Calu3 (cell line): ENCODE results near the gene TPM3. TPM values are rescaled to one million over a fixed set of nuclear protein-coding genes. Genes with fewer than 3 reads are reported as not detected.

Experiments
- BruUV-seq: library from RNA; stranded (reverse); fragments of 400-500 nt; replicated peaks from 2 replicates; lab custom pipeline; 2021; lab: Mats Ljungman, UMichigan
- CTCF ChIA-PET: fragments of 300-600 bp; sonication (Branson Sonifier 250); formaldehyde crosslinking; loops from one replicate; lab custom pipeline; 2022; ENCODE audit warnings: antibody characterized with exemption; lab: Charles Lee
- DNase-seq: peaks from one replicate; pipeline ENCODE4 v3.0.0; 2022
- H3K27ac Mint-ChIP-seq: one replicate; pipeline ENCODE4 v1.8.0; 2022; ENCODE audit warnings: mixed read lengths; ENCODE audit not compliant: unreplicated experiment
- H3K27me3 Mint-ChIP-seq: one replicate; pipeline ENCODE4 v1.8.0; 2022; ENCODE audit warnings: mixed read lengths; ENCODE audit not compliant: unreplicated experiment
- H3K36me3 Mint-ChIP-seq: one replicate; pipeline ENCODE4 v1.8.0; 2022; ENCODE audit warnings: mild to moderate bottlenecking, moderate library complexity, mixed read lengths; ENCODE audit not compliant: insufficient read depth, unreplicated experiment
- H3K4me1 Mint-ChIP-seq: one replicate; pipeline ENCODE4 v1.8.0; 2022; ENCODE audit warnings: mild to moderate bottlenecking, low read depth, mixed read lengths; ENCODE audit not compliant: unreplicated experiment
- H3K4me3 Mint-ChIP-seq: one replicate; pipeline ENCODE4 v1.8.0; 2022; ENCODE audit warnings: mild to moderate bottlenecking, low read depth, moderate library complexity, mixed read lengths; ENCODE audit not compliant: unreplicated experiment
- H3K9me3 Mint-ChIP-seq: one replicate; pipeline ENCODE4 v1.8.0; 2022; ENCODE audit warnings: low read depth, mixed read lengths; ENCODE audit not compliant: unreplicated experiment
- CTCF ChIP-seq: fragments of 200-600 bp; IDR thresholded peaks from one replicate; pipeline ENCODE4 v1.8.0; 2022; ENCODE audit warnings: antibody characterized with exemption; ENCODE audit not compliant: unreplicated experiment
- intact Hi-C: fragments of 100-400 bp; cut with micrococcal nuclease; formaldehyde crosslinking; loops from one replicate; pipeline ENCODE4 v1.10.0; 2022; ENCODE audit not compliant: unreplicated experiment
- total RNA-seq: library from RNA; stranded (reverse); gene quantifications from 2 replicates; pipeline ENCODE4 v1.2.3, GENCODE V29; 2022

The TPM3 gene
- total RNA-seq, 1 experiment from 2014 or later: 582 TPM

DNA sequence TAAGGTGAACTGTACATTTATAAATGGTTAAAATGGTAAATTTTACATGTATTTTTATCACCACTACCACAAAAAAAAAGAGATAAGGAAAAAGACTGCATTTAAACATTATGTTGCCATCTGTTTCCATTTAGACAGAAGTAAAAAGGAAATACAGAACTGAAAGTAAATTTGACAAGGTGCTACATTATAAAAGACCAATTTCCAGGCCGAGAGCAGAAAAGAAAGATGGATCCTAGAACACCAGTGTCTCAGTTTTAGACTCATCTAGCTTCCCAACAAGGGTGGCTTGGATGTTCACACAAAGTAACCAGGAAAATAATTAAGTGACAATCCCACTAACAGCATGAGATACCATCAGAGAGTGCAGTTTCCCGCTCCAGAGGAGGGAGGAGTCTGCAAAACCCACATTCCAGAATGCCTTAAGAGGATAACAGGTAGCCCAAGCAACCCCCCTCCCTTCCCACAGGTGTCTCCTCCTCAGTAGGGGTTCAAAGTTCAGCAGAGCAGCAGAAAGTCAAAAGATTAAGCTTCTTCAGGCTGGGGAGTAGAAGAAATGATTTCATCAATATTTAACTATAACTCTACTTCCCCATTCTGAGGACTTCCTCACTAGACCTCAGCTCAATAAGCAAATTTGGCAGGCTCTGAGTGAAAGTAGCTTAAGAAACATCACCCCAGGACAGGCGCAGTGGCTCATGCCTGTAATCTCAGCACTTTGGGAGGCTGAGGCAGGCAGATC, 11.8 kb downstream of the TPM3 start:
- Mint-ChIP-seq H3K9me3 (no peaks in the 10 kb centered on the region), H3K4me3 (peak overlapping the region; percentile 92), H3K4me1 (peaks cover 61% of the 10 kb centered on the region), H3K27me3 (no peaks in the 10 kb centered on the region), H3K27ac (peak overlapping the region; percentile 35), H3K36me3 (peaks cover 71% of the 10 kb centered on the region)
- BruUV-seq: no TSS peak
- TF ChIP-seq CTCF: no peak
- CTCF ChIA-PET: interaction anchor here (0.6 to 1.1 kb wide), 2 partner anchors 154 to 190 kb away, joined by 3 to 4 read pairs; partner anchors contain the start of gene RPS27
- intact Hi-C loops: no loop called here
- peak; percentile 28 for DNase-seq

- CTCF ChIA-PET: no interaction called here
- Mint-ChIP-seq H3K27me3 (no peaks in the 10 kb centered on the region), H3K27ac (peak overlapping the region; percentile 35), H3K36me3 (peaks cover 80% of the 10 kb centered on the region), H3K9me3 (no peaks in the 10 kb centered on the region), H3K4me3 (peak overlapping the region; percentile 92), H3K4me1 (peaks cover 61% of the 10 kb centered on the region)
- TF ChIP-seq CTCF: no peak
- BruUV-seq: no TSS peak
- intact Hi-C loops: no loop called here
- no peak for DNase-seq
Observed at GRCh38 chr1:154178911-154179811, 12.7 kb downstream of the TPM3 start.

DNA sequence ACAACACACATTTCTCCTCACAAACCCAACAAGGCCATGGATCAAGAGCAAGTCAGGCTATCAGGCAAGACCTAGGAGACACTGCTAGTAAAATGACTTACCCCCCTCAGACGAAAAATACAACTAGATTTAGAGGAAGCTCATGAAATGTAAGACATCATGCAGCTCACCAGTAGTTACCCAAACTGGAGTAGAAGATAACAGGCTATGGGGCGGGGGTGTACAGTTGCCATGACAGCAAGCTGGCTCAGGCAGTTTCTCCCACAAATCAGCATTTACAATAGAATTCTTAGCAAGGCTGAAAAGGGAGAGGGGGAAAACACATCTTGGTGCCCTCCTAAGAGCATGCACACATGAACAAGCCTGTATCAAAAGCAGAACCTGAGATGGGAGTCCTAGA, 13.9 kb downstream of the TPM3 start:
- Mint-ChIP-seq H3K4me1 (peaks cover 53% of the 10 kb centered on the region), H3K4me3 (peak overlapping the region; percentile 27)
- no peak for DNase-seq

More for the DNA sequence above, 13.9 kb downstream of the TPM3 start:
- CTCF ChIA-PET: interaction anchor here (0.8 kb wide), 1 partner anchor 20 kb away, joined by 3 read pairs; no protein-coding TSS in a partner anchor
- Mint-ChIP-seq H3K27me3 (no peaks in the 10 kb centered on the region), H3K36me3 (peaks cover 80% of the 10 kb centered on the region), H3K9me3 (no peaks in the 10 kb centered on the region), H3K27ac (peak overlapping the region; percentile 51)
- no peak for TF ChIP-seq CTCF
- no TSS peak for BruUV-seq
- intact Hi-C loops: no loop called here
